ENCODE results near the gene GSTO2. TPM values are rescaled to one million over a fixed set of nuclear protein-coding genes. Genes with fewer than 3 reads are reported as not detected.

The GSTO2 gene
- total RNA-seq, 3 donors from 2014 or later (not counting 1 experiment from before 2014, with no cell fraction given) = 0.75 to 1.4 (median 0.84) TPM

DNA sequence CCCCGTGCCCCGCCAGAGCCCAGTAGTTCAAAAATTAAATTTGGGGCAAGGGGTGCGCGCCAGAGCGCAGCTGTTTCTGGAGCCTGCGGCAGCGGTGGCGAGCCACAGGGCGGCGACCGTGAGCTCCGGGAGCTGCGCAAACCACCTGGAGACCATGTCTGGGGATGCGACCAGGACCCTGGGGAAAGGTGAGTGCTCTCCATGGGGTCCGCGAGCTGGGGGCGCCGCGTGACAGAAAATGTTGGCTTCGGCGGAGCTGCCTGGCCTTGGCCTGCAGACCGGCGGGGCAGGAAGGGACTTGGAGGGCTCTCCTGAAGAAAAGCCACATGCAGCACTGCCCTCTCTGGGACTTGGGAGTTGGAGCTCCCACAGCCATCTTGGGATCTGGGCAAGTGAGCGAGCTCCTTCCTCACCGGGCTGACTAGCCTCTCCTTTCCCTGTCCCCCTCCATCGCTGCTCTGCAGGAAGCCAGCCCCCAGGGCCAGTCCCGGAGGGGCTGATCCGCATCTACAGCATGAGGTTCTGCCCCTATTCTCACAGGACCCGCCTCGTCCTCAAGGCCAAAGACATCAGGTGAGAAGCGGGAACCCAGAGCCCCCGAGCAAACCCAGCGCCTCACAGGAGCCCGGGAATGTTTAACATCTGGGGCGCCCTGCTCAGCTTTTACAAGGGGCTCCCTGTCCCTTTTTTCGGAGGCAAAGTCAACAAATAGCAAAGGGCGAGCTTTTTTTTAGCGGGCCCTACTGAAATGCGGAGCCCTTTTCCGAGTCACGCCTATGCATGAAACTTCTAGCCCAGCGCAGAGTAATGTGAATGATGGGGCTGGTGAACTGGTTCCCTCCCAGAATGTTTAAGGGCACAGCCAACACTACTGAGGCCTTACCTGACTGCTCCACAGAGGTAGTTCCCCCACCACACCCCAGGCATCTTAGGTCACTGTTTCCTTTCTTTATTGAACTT is 6.1 kb downstream of the GSTO2 start:
- Mint-ChIP-seq H3K36me3 (no peaks in the 10 kb centered on the region), H3K27me3 (ENCODE audit: low read depth in 2 of 2) (peaks cover 13 to 24% of the 10 kb centered on the region in 2 donors), H3K27ac (no peak overlapping the region), H3K4me3 (no peak overlapping the region), H3K4me1 (peaks cover 0 to 5% of the 10 kb centered on the region in 2 donors), H3K9me3 (no peaks in the 10 kb centered on the region)
- TF ChIP-seq CTCF (IDR thresholded peaks at IDR 0.05) = peak; percentile 53
- Histone ChIP-seq H3K36me3 (ENCODE audit: control insufficient read depth, insufficient read depth, low read length) (no peaks in the 10 kb centered on the region), H3K4me3 (ENCODE audit: low read length) (no peak overlapping the region), H3K4me1 (ENCODE audit: control insufficient read depth, insufficient read depth, low read length) (peaks cover 9% of the 10 kb centered on the region), H3K27me3 (ENCODE audit: control insufficient read depth, insufficient read depth, low read length) (peaks cover 13% of the 10 kb centered on the region), H3K9me3 (ENCODE audit: control insufficient read depth, insufficient read depth, low read length) (no peaks in the 10 kb centered on the region), H3K27ac (ENCODE audit: low read length) (no peak overlapping the region)
- WGBS (ENCODE audit: insufficient coverage) = 30% methylated on average over 42 of the region's 42 CpGs
- intact Hi-C loops (cut with micrococcal nuclease) = no loop called here
- DNase-seq (peak in 1 of 2 donors; percentile 70), ATAC-seq (peak; percentile 58 to 76 (median 73))

DNA sequence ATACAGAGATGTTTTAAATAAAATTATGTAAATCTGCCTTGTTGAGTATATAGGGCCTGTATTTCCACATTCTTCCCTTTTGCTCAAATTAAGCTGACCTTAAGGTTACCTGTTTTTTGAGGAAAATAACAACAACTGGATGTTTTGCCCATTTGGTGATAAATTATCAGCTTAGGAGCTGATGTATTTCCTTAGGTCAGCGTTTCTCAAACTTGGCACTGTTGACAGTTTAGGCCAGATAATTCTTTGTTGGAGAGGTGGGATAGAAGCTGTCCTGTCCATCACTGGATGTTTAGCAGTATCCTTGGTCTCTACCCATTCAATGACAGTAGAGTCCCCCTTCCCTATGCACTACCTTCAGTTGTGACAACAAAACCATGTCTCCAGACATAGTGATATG is 7.2 kb downstream of the GSTO2 start:
- H3K9me3 Mint-ChIP-seq = no peaks in the 10 kb centered on the region
- TF ChIP-seq CTCF (IDR thresholded peaks at IDR 0.05) = no peak
- DNase-seq (no peak), ATAC-seq (no peak)
- H3K27me3 ChIP-seq (ENCODE audit: control insufficient read depth, insufficient read depth, low read length) = peaks cover 13% of the 10 kb centered on the region
- 86% methylated on average over 1 of the region's 1 CpG for WGBS (ENCODE audit: insufficient coverage)
- H3K9me3 ChIP-seq (ENCODE audit: control insufficient read depth, insufficient read depth, low read length) = no peaks in the 10 kb centered on the region
- H3K4me1 ChIP-seq (ENCODE audit: control insufficient read depth, insufficient read depth, low read length) = peaks cover 9% of the 10 kb centered on the region
- H3K4me1 Mint-ChIP-seq = peaks cover 0 to 5% of the 10 kb centered on the region in 2 donors
- intact Hi-C loops (cut with micrococcal nuclease) = no loop called here
- no peak overlapping the region for H3K27ac Mint-ChIP-seq
- H3K4me3 ChIP-seq (ENCODE audit: low read length) = no peak overlapping the region
- H3K4me3 Mint-ChIP-seq = no peak overlapping the region
- H3K27me3 Mint-ChIP-seq (ENCODE audit: low read depth in 2 of 2) = peaks cover 13 to 24% of the 10 kb centered on the region in 2 donors
- H3K36me3 Mint-ChIP-seq = no peaks in the 10 kb centered on the region
- H3K36me3 ChIP-seq (ENCODE audit: control insufficient read depth, insufficient read depth, low read length) = no peaks in the 10 kb centered on the region
- H3K27ac ChIP-seq (ENCODE audit: low read length) = no peak overlapping the region

DNA sequence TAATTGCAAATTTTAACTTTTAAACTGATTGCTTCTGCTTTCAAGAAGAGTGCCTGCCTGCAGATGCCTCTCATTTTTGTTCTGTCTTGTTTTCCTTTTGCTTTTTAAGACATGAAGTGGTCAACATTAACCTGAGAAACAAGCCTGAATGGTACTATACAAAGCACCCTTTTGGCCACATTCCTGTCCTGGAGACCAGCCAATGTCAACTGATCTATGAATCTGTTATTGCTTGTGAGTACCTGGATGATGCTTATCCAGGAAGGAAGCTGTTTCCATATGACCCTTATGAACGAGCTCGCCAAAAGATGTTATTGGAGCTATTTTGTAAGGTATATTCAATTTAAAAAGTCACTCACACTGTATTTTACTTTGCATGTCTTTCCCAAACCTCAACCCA is 8.8 kb downstream of the GSTO2 start:
- Histone ChIP-seq H3K4me3 (ENCODE audit: low read length) (no peak overlapping the region), H3K4me1 (ENCODE audit: control insufficient read depth, insufficient read depth, low read length) (peaks cover 9% of the 10 kb centered on the region), H3K36me3 (ENCODE audit: control insufficient read depth, insufficient read depth, low read length) (no peaks in the 10 kb centered on the region), H3K9me3 (ENCODE audit: control insufficient read depth, insufficient read depth, low read length) (no peaks in the 10 kb centered on the region), H3K27me3 (ENCODE audit: control insufficient read depth, insufficient read depth, low read length) (peaks cover 13% of the 10 kb centered on the region), H3K27ac (ENCODE audit: low read length) (no peak overlapping the region)
- Mint-ChIP-seq H3K4me3 (no peak overlapping the region), H3K9me3 (no peaks in the 10 kb centered on the region), H3K4me1 (peaks cover 0 to 5% of the 10 kb centered on the region in 2 donors), H3K36me3 (no peaks in the 10 kb centered on the region), H3K27ac (no peak overlapping the region), H3K27me3 (ENCODE audit: low read depth in 2 of 2) (peaks cover 22 to 24% of the 10 kb centered on the region in 2 donors)
- DNase-seq (no peak), ATAC-seq (no peak)
- no peak for TF ChIP-seq CTCF (IDR thresholded peaks at IDR 0.05)
- intact Hi-C loops (cut with micrococcal nuclease) = no loop called here
- 100% methylated on average over 2 of the region's 2 CpGs for WGBS (ENCODE audit: insufficient coverage)

All from natural killer cell (primary cell).